Measurements from ENCODE around the gene LNP1.

GRCh38 chr3:100448079-100448478 lies 46.7 kb downstream of the LNP1 start:
- TF ChIP-seq POLR2A (IDR thresholded peaks at IDR 0.05), result no peak
- TF ChIP-seq CTCF (IDR thresholded peaks at IDR 0.05), result no peak
